NT2/D1 (cell line): Measurements from ENCODE around the gene ZNF675.
"Not testable (repeated sequence)": the region's sequence is repeated elsewhere in the genome, so short reads cannot be mapped to it uniquely, and the experiment has no call there.

Experiments
- SUZ12 ChIP-seq: IDR thresholded peaks from 2 replicates; pipeline ENCODE4 v1.6.1; 2011; ENCODE audit not compliant: insufficient read length, insufficient read depth; ENCODE audit errors: extremely low read depth
- ZNF274 ChIP-seq: IDR thresholded peaks from 2 replicates; pipeline ENCODE4 v1.6.1; 2011; ENCODE audit warnings: mild to moderate bottlenecking, low read depth, low read length

DNA sequence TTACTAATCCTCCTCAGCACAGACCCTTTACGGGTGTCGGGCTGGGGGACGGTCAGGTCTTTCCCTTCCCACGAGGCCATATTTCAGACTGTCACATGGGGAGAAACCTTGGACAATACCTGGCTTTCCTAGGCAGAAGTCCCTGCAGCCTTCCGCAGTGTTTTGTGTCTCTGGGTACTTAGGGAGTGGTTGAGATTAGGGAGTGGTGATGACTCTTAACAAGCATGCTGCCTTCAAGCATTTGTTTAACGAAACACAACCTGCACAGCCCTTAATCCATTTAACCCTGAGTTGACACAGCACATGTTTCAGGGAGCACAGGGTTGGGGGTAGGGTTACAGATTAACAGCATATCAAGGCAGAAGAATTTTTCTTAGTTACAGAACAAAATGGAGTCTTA lies 37.1 kb upstream of the ZNF675 start:
- TF ChIP-seq SUZ12, ZNF274: not testable (repeated sequence)
